ENCODE measurements around the gene SCAMP5. TPM values are rescaled to one million over a fixed set of nuclear protein-coding genes. Genes with fewer than 3 reads are reported as not detected.

Gene SCAMP5
- total RNA-seq, 2 experiments from 2014 or later = 0.44 to 0.58 TPM

GRCh38 chr15:75023872-75024636 is 28.7 kb downstream of the SCAMP5 start:
- DNase-seq = peak; percentile 14
- H3K36me3 Mint-ChIP-seq = peaks cover 8% of the 10 kb centered on the region
- peak overlapping the region; percentile 90 for H3K4me3 Mint-ChIP-seq
- peaks cover 19% of the 10 kb centered on the region for H3K4me1 Mint-ChIP-seq
- H3K27me3 Mint-ChIP-seq = no peaks in the 10 kb centered on the region
- peak overlapping the region; percentile 94 for H3K27ac Mint-ChIP-seq
- H3K9me3 Mint-ChIP-seq = no peaks in the 10 kb centered on the region

GRCh38 chr15:75025107-75025506 is 29.7 kb downstream of the SCAMP5 start:
- Mint-ChIP-seq H3K27ac (peak overlapping the region; percentile 94), H3K9me3 (no peaks in the 10 kb centered on the region), H3K4me1 (peaks cover 24% of the 10 kb centered on the region), H3K36me3 (peaks cover 10% of the 10 kb centered on the region), H3K4me3 (peak overlapping the region; percentile 90), H3K27me3 (no peaks in the 10 kb centered on the region)
- DNase-seq = no peak

- Mint-ChIP-seq H3K27me3 (no peaks in the 10 kb centered on the region), H3K4me3 (peak overlapping the region; percentile 90), H3K27ac (no peak overlapping the region), H3K36me3 (peaks cover 12% of the 10 kb centered on the region), H3K4me1 (peaks cover 24% of the 10 kb centered on the region), H3K9me3 (no peaks in the 10 kb centered on the region)
- no peak for DNase-seq
These were observed 30.3 kb downstream of the SCAMP5 start for GRCh38 chr15:75025548-75026260.

- no peak overlapping the region for H3K27ac Mint-ChIP-seq
- H3K36me3 Mint-ChIP-seq = peaks cover 15% of the 10 kb centered on the region
- H3K4me1 Mint-ChIP-seq = peaks cover 30% of the 10 kb centered on the region
- H3K9me3 Mint-ChIP-seq = no peaks in the 10 kb centered on the region
- no peak overlapping the region for H3K4me3 Mint-ChIP-seq
- H3K27me3 Mint-ChIP-seq = no peaks in the 10 kb centered on the region
- DNase-seq = no peak
These were observed 32.2 kb downstream of the SCAMP5 start for GRCh38 chr15:75027551-75027950.

GRCh38 chr15:75028991-75029377 is 33.6 kb downstream of the SCAMP5 start:
- no peak for DNase-seq
- no peak overlapping the region for H3K4me3 Mint-ChIP-seq
- H3K36me3 Mint-ChIP-seq = peaks cover 13% of the 10 kb centered on the region
- H3K27me3 Mint-ChIP-seq = no peaks in the 10 kb centered on the region
- H3K27ac Mint-ChIP-seq = peak overlapping the region; percentile 44
- no peaks in the 10 kb centered on the region for H3K9me3 Mint-ChIP-seq
- H3K4me1 Mint-ChIP-seq = peaks cover 30% of the 10 kb centered on the region

- Mint-ChIP-seq H3K4me3 (no peak overlapping the region), H3K27me3 (no peaks in the 10 kb centered on the region), H3K9me3 (no peaks in the 10 kb centered on the region), H3K36me3 (peaks cover 10% of the 10 kb centered on the region), H3K27ac (peak overlapping the region; percentile 44), H3K4me1 (peaks cover 30% of the 10 kb centered on the region)
- DNase-seq = peak; percentile 79
These were observed 34.1 kb downstream of the SCAMP5 start for GRCh38 chr15:75029378-75030022.

- peaks cover 26% of the 10 kb centered on the region for H3K4me1 Mint-ChIP-seq
- H3K27ac Mint-ChIP-seq = no peak overlapping the region
- peaks cover 10% of the 10 kb centered on the region for H3K36me3 Mint-ChIP-seq
- no peaks in the 10 kb centered on the region for H3K9me3 Mint-ChIP-seq
- DNase-seq = no peak
- H3K27me3 Mint-ChIP-seq = no peaks in the 10 kb centered on the region
- H3K4me3 Mint-ChIP-seq = no peak overlapping the region
These were observed 34.7 kb downstream of the SCAMP5 start for GRCh38 chr15:75030023-75030413.

- no peak overlapping the region for H3K27ac Mint-ChIP-seq
- peaks cover 10% of the 10 kb centered on the region for H3K36me3 Mint-ChIP-seq
- H3K4me3 Mint-ChIP-seq = no peak overlapping the region
- no peak for DNase-seq
- no peaks in the 10 kb centered on the region for H3K27me3 Mint-ChIP-seq
- peaks cover 22% of the 10 kb centered on the region for H3K4me1 Mint-ChIP-seq
- H3K9me3 Mint-ChIP-seq = no peaks in the 10 kb centered on the region
These were observed 35.1 kb downstream of the SCAMP5 start for GRCh38 chr15:75030424-75030823.

GRCh38 chr15:75031848-75032247 is 36.5 kb downstream of the SCAMP5 start:
- peaks cover 17% of the 10 kb centered on the region for H3K36me3 Mint-ChIP-seq
- no peaks in the 10 kb centered on the region for H3K9me3 Mint-ChIP-seq
- no peak overlapping the region for H3K4me3 Mint-ChIP-seq
- H3K27ac Mint-ChIP-seq = no peak overlapping the region
- no peaks in the 10 kb centered on the region for H3K27me3 Mint-ChIP-seq
- DNase-seq = no peak
- H3K4me1 Mint-ChIP-seq = peaks cover 20% of the 10 kb centered on the region

GRCh38 chr15:75032395-75032794 is 37.0 kb downstream of the SCAMP5 start:
- peaks cover 21% of the 10 kb centered on the region for H3K4me1 Mint-ChIP-seq

GRCh38 chr15:75033809-75034208 is 38.4 kb downstream of the SCAMP5 start:
- Mint-ChIP-seq H3K27me3 (no peaks in the 10 kb centered on the region), H3K4me3 (no peak overlapping the region), H3K9me3 (no peaks in the 10 kb centered on the region), H3K36me3 (peaks cover 21% of the 10 kb centered on the region), H3K27ac (no peak overlapping the region), H3K4me1 (peaks cover 24% of the 10 kb centered on the region)
- DNase-seq = no peak

More at GRCh38 chr15:75032395-75032794, 37.0 kb downstream of the SCAMP5 start:
- Mint-ChIP-seq H3K27ac (no peak overlapping the region), H3K4me3 (no peak overlapping the region), H3K27me3 (no peaks in the 10 kb centered on the region), H3K9me3 (no peaks in the 10 kb centered on the region), H3K36me3 (peaks cover 21% of the 10 kb centered on the region)
- no peak for DNase-seq

- no peaks in the 10 kb centered on the region for H3K27me3 Mint-ChIP-seq
- H3K4me1 Mint-ChIP-seq = peaks cover 22% of the 10 kb centered on the region
- H3K9me3 Mint-ChIP-seq = no peaks in the 10 kb centered on the region
- peaks cover 19% of the 10 kb centered on the region for H3K36me3 Mint-ChIP-seq
- H3K4me3 Mint-ChIP-seq = no peak overlapping the region
- DNase-seq = no peak
- H3K27ac Mint-ChIP-seq = no peak overlapping the region
These were observed 39.3 kb downstream of the SCAMP5 start for GRCh38 chr15:75034615-75035014.

GRCh38 chr15:75036212-75036616 is 40.9 kb downstream of the SCAMP5 start:
- no peaks in the 10 kb centered on the region for H3K27me3 Mint-ChIP-seq
- no peak for DNase-seq
- peaks cover 22% of the 10 kb centered on the region for H3K4me1 Mint-ChIP-seq
- no peak overlapping the region for H3K27ac Mint-ChIP-seq
- no peaks in the 10 kb centered on the region for H3K9me3 Mint-ChIP-seq
- no peak overlapping the region for H3K4me3 Mint-ChIP-seq
- H3K36me3 Mint-ChIP-seq = peaks cover 14% of the 10 kb centered on the region

GRCh38 chr15:75037685-75038084 is 42.3 kb downstream of the SCAMP5 start:
- no peaks in the 10 kb centered on the region for H3K27me3 Mint-ChIP-seq
- no peak for DNase-seq
- H3K27ac Mint-ChIP-seq = no peak overlapping the region
- peaks cover 19% of the 10 kb centered on the region for H3K4me1 Mint-ChIP-seq
- no peaks in the 10 kb centered on the region for H3K9me3 Mint-ChIP-seq
- no peak overlapping the region for H3K4me3 Mint-ChIP-seq
- H3K36me3 Mint-ChIP-seq = peaks cover 17% of the 10 kb centered on the region

GRCh38 chr15:75038231-75038630 is 42.9 kb downstream of the SCAMP5 start:
- Mint-ChIP-seq H3K4me1 (peaks cover 25% of the 10 kb centered on the region), H3K4me3 (no peak overlapping the region), H3K27ac (no peak overlapping the region)

More at GRCh38 chr15:75038231-75038630, 42.9 kb downstream of the SCAMP5 start:
- Mint-ChIP-seq H3K27me3 (no peaks in the 10 kb centered on the region), H3K36me3 (peaks cover 18% of the 10 kb centered on the region), H3K9me3 (no peaks in the 10 kb centered on the region)
- no peak for DNase-seq

Data from activated naive CD8-positive, alpha-beta T cell treated with anti-CD3 and anti-CD28 coated beads for 36 hours (primary cell).